ENCODE data around the gene MNT. TPM values are rescaled to one million over a fixed set of nuclear protein-coding genes. Genes with fewer than 3 reads are reported as not detected.
A peak's percentile ranks its signal among the peaks of the same experiment; 100 is the strongest.

MNT gene
- total and polyA plus RNA-seq, 2 of the 8 experiments (the other 6 are each of a cell fraction or from before 2014, with no cell fraction given) = 5.0 to 17.3 TPM

DNA sequence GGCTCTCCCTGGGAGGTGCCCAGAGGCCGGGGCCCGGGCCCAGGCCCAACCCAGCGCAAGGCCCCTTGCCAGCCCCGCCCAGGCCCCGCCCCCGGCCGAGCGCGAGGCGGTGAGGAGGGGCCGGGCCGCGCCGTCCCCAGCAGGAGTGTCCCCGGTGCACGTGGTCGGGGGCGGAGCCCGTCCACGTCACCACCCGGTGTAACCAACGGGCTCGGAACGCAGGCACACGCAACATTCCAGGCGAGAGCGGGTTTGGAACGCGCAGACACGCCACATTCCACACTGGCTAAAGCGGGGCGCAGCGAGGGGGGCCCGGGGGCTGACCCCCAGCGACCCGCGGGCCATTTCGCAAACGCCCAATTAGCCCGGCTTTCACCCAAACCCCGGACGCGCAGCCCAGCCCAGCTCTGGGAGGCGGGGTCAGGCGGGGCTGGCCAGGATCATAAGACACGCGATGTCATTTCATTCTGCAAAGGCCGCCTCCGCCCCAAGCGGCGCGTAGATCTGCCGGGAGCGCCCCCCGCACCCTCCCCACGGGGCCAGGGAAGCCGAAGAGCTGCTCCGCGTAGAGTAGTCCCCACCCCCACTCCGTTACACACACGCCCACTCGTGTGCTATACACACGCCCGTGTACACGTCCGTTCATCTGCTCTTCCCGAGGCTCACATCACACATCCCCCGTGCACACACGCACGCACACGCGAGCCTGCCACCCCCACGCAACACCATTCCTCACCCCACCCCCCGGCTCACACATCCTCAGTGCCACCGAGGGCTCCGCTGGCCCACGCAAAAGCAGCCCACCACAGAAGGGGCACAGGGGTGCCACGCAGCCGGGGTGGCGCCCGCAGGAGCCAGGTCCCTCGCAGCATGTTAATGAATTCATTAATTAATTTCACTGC, 1.0 kb downstream of the MNT start:
- Histone ChIP-seq H2BK5ac (ENCODE audit: low read depth, low read length) (peak overlapping the region; percentile 96), H3K27ac (ENCODE audit: low read depth, low read length) (peak overlapping the region; percentile 96), H2AK5ac (ENCODE audit: low read depth, low read length) (no peak overlapping the region), H3K18ac (ENCODE audit: extremely low read depth, low read length) (peak overlapping the region; percentile 32; the same call in 1 of the 2 replicates), H2BK12ac (ENCODE audit: low read depth, low read length) (peak overlapping the region; percentile 99), H3K56ac (replicated peaks; ENCODE audit: insufficient read length, low read depth, low read length) (peak overlapping the region; percentile 24), H3K4me1 (replicated peaks in 1 of 4; ENCODE audit: control insufficient read depth in 3 of 4, insufficient read depth in 4 of 4, low read length in 3 of 4) (peaks cover 11 to 38% (median 27%) of the 10 kb centered on the region in 4 experiments), H3K79me2 (ENCODE audit: control insufficient read depth in 1 of 2, insufficient read depth in 2 of 2, low read length in 2 of 2) (peaks cover 0 to 35% of the 10 kb centered on the region in 2 experiments; a peak in 2 of 4 replicates), H2BK15ac (ENCODE audit: low read length) (no peak overlapping the region), H4K20me1 (replicated peaks in 1 of 2; ENCODE audit: control insufficient read depth in 1 of 2, insufficient read depth in 2 of 2, low read length in 2 of 2) (peaks cover 8 to 16% of the 10 kb centered on the region in 2 experiments), H3K4me3 (ENCODE audit: extremely low read depth in 1 of 4, insufficient read depth in 2 of 4, low read depth in 3 of 4, low read length in 4 of 4) (peak overlapping the region; percentile 84 to 96 (median 86)), H2BK120ac (replicated peaks; ENCODE audit: low read depth, low read length) (no peak overlapping the region), H3K9ac (replicated peaks in 1 of 4; ENCODE audit: extremely low read depth in 1 of 4, low read depth in 3 of 4, low read length in 3 of 4) (peak overlapping the region; percentile 63 to 95 (median 88)), H4K91ac (replicated peaks; ENCODE audit: insufficient read length, low read length) (peak overlapping the region; percentile 51), H3K4ac (replicated peaks; ENCODE audit: insufficient read length, low read depth, low read length) (peak overlapping the region; percentile 80), H3K36me3 (ENCODE audit: control insufficient read depth in 2 of 4, insufficient read depth in 4 of 4, low read length in 3 of 4) (no peaks in the 10 kb centered on the region), H2AFZ (ENCODE audit: low read length) (no peak overlapping the region), H3K79me1 (ENCODE audit: low read depth, low read length) (peaks cover 24% of the 10 kb centered on the region), H4K5ac (ENCODE audit: insufficient read length, low read depth, low read length) (peak overlapping the region; percentile 35), H3K9me3 (ENCODE audit: insufficient read depth in 2 of 2, low read depth in 1 of 2, low read length in 1 of 2) (no peaks in the 10 kb centered on the region), H3K4me2 (ENCODE audit: insufficient read depth in 1 of 2, low read depth in 2 of 2, low read length in 2 of 2) (peak overlapping the region; percentile 94 to 98), H4K8ac (ENCODE audit: extremely low read depth, insufficient read depth, low read length) (peak overlapping the region; percentile 96), H3K23ac (ENCODE audit: insufficient read length) (no peak overlapping the region), H2BK20ac (ENCODE audit: low read length) (no peak overlapping the region), H3K23me2 (ENCODE audit: low read depth, low read length) (peaks cover 22% of the 10 kb centered on the region), H3K27me3 (replicated peaks in 1 of 4; ENCODE audit: control insufficient read depth in 3 of 4, extremely low read depth in 1 of 4, insufficient read depth in 3 of 4, low read length in 3 of 4) (peaks cover 0 to 2% (median 0%) of the 10 kb centered on the region in 4 experiments; a peak in 2 of 7 replicates), H3K14ac (ENCODE audit: insufficient read length) (no peak overlapping the region)
- DNase-seq (ENCODE audit: low read depth in 1 of 2, low spot score in 2 of 2) = peak; percentile 82 to 95
- CTCF ChIA-PET (ENCODE audit: partially characterized antibody) = interaction anchor here (0.6 to 8.8 kb wide), 6 partner anchors 12 to 22 kb away, joined by 4 to 80 read pairs (median 6); no protein-coding TSS in a partner anchor
- POLR2A ChIA-PET (ENCODE audit: partially characterized antibody) = interaction anchor here (0.7 to 8.8 kb wide), 14 partner anchors 13 to 683 kb away, joined by 3 to 193 read pairs (median 4); partner anchors contain the start of genes METTL16 and TSR1
- 1% methylated on average over 53 of the region's 82 CpGs; no CpG with 5 or more reads in 1 of the 2 experiments for WGBS, 2 experiments (ENCODE audit: extremely low coverage in 1 of 2, insufficient coverage in 1 of 2, insufficient read length in 1 of 2, insufficient replicate concordance in 2 of 2, low coverage in 1 of 2, low lambda C conversion rate in 2 of 2, missing lambda C conversion rate in 1 of 2)
- no peak for FAIRE-seq
- TF ChIP-seq TCF12 (IDR thresholded peaks at IDR 0.05; ENCODE audit: low read depth, low read length) = 0 out of 2 replicates have a peak, but pooled peaks have one; percentile 20
- no peak for TF ChIP-seq SP4 (IDR thresholded peaks at IDR 0.05; ENCODE audit: low read length)
- no peak; the same call in none of the 2 replicates for TF ChIP-seq TAF1 (IDR thresholded peaks at IDR 0.05; ENCODE audit: low read depth, low read length)
- TF ChIP-seq ASH2L (IDR thresholded peaks at IDR 0.05; ENCODE audit: low read length) = peak; percentile 65
- TF ChIP-seq RBBP5 (IDR thresholded peaks at IDR 0.05; ENCODE audit: borderline replicate concordance, low read depth, low read length) = no peak
- TF ChIP-seq HDAC2 (IDR thresholded peaks at IDR 0.05; ENCODE audit: borderline replicate concordance in 1 of 2, low read depth in 2 of 2, low read length in 2 of 2) = peak in 1 of 2 experiments; percentile 79; a peak in 2 of 4 replicates
- TF ChIP-seq SUZ12 (IDR thresholded peaks at IDR 0.05; ENCODE audit: low read length) = no peak
- TF ChIP-seq POLR2AphosphoS5 (IDR thresholded peaks at IDR 0.05; ENCODE audit: low read depth, low read length) = peak; percentile 78
- TF ChIP-seq, protein P1, sequence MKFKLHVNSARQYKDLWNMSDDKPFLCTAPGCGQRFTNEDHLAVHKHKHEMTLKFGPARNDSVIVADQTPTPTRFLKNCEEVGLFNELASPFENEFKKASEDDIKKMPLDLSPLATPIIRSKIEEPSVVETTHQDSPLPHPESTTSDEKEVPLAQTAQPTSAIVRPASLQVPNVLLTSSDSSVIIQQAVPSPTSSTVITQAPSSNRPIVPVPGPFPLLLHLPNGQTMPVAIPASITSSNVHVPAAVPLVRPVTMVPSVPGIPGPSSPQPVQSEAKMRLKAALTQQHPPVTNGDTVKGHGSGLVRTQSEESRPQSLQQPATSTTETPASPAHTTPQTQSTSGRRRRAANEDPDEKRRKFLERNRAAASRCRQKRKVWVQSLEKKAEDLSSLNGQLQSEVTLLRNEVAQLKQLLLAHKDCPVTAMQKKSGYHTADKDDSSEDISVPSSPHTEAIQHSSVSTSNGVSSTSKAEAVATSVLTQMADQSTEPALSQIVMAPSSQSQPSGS (IDR thresholded peaks at IDR 0.05; ENCODE audit: low read length) = no peak
